Measurements from ENCODE around the gene VPS50. TPM values are rescaled to one million over a fixed set of nuclear protein-coding genes. Genes with fewer than 3 reads are reported as not detected.

VPS50 gene
- total and polyA plus RNA-seq, 4 donors = 4.0 to 18.2 (median 11.9) TPM

GRCh38 chr7:93265220-93265619 lies 33.1 kb downstream of the VPS50 start:
- TF ChIP-seq EGR1 (IDR thresholded peaks at IDR 0.05; ENCODE audit: low read depth in 2 of 2) = no peak
- TF ChIP-seq RXRA (IDR thresholded peaks at IDR 0.05) = no peak
- TF ChIP-seq TAF1 (conservative IDR thresholded peaks at IDR 0.05) = no peak
- peaks cover 2 to 8% (median 4%) of the 10 kb centered on the region in 4 donors for H3K36me3 ChIP-seq (ENCODE audit: control insufficient read depth in 4 of 4, insufficient read depth in 3 of 4, low read depth in 1 of 4, low read length in 3 of 4)
- WGBS = 92% methylated on average over 4 of the region's 4 CpGs

GRCh38 chr7:93279541-93279940 lies 47.4 kb downstream of the VPS50 start:
- Histone ChIP-seq H3K4me3 (ENCODE audit: low read depth in 1 of 3, low read length in 3 of 3) (no peak overlapping the region), H3K9ac (ENCODE audit: low read depth in 1 of 2, low read length in 2 of 2) (no peak overlapping the region), H3K9me3 (ENCODE audit: control insufficient read depth in 4 of 4, low read length in 3 of 4) (no peaks in the 10 kb centered on the region), H3K27me3 (ENCODE audit: control insufficient read depth in 4 of 4, insufficient read depth in 4 of 4, low read length in 3 of 4) (no peaks in the 10 kb centered on the region), H3K27ac (ENCODE audit: low read depth in 1 of 2, low read length in 2 of 2) (no peak overlapping the region), H3K4me1 (ENCODE audit: control insufficient read depth in 4 of 4, insufficient read depth in 4 of 4, low read length in 3 of 4) (no peaks in the 10 kb centered on the region), H3K36me3 (ENCODE audit: control insufficient read depth in 4 of 4, insufficient read depth in 3 of 4, low read depth in 1 of 4, low read length in 3 of 4) (peaks cover 2 to 16% (median 7%) of the 10 kb centered on the region in 4 donors)
- TF ChIP-seq YY1 (IDR thresholded peaks at IDR 0.05) (no peak), ATF3 (IDR thresholded peaks at IDR 0.05) (no peak), EGR1 (IDR thresholded peaks at IDR 0.05; ENCODE audit: low read depth in 2 of 2) (no peak), HNF4G (IDR thresholded peaks at IDR 0.05) (no peak), RAD21 (IDR thresholded peaks at IDR 0.05) (no peak), FOXA1 (IDR thresholded peaks at IDR 0.05) (no peak), GABPA (IDR thresholded peaks at IDR 0.05 in 1 of 2, conservative IDR thresholded peaks at IDR 0.05 in 1 of 2) (no peak), SP1 (IDR thresholded peaks at IDR 0.05) (no peak)
- no peak for DNase-seq (ENCODE audit: low spot score)
- 100% methylated on average over 1 of the region's 1 CpG for WGBS

More at GRCh38 chr7:93265220-93265619, 33.1 kb downstream of the VPS50 start:
- Histone ChIP-seq H3K27ac (ENCODE audit: low read depth in 1 of 2, low read length in 2 of 2) (no peak overlapping the region), H3K4me1 (ENCODE audit: control insufficient read depth in 4 of 4, insufficient read depth in 4 of 4, low read length in 3 of 4) (no peaks in the 10 kb centered on the region), H3K9ac (ENCODE audit: low read depth in 1 of 2, low read length in 2 of 2) (no peak overlapping the region), H3K9me3 (ENCODE audit: control insufficient read depth in 4 of 4, low read length in 3 of 4) (no peaks in the 10 kb centered on the region), H3K27me3 (ENCODE audit: control insufficient read depth in 4 of 4, insufficient read depth in 4 of 4, low read length in 3 of 4) (no peaks in the 10 kb centered on the region), H3K4me3 (ENCODE audit: low read depth in 1 of 3, low read length in 3 of 3) (no peak overlapping the region)
- DNase-seq (ENCODE audit: low spot score) = no peak

GRCh38 chr7:93284908-93285307 lies 52.7 kb downstream of the VPS50 start:
- Histone ChIP-seq H3K4me3 (ENCODE audit: low read depth in 1 of 3, low read length in 3 of 3) (no peak overlapping the region), H3K27ac (ENCODE audit: low read depth in 1 of 2, low read length in 2 of 2) (no peak overlapping the region), H3K36me3 (ENCODE audit: control insufficient read depth in 4 of 4, insufficient read depth in 3 of 4, low read depth in 1 of 4, low read length in 3 of 4) (peaks cover 0 to 5% (median 2%) of the 10 kb centered on the region in 4 donors), H3K27me3 (ENCODE audit: control insufficient read depth in 4 of 4, insufficient read depth in 4 of 4, low read length in 3 of 4) (no peaks in the 10 kb centered on the region), H3K4me1 (ENCODE audit: control insufficient read depth in 4 of 4, insufficient read depth in 4 of 4, low read length in 3 of 4) (no peaks in the 10 kb centered on the region), H3K9ac (ENCODE audit: low read depth in 1 of 2, low read length in 2 of 2) (no peak overlapping the region), H3K9me3 (ENCODE audit: control insufficient read depth in 4 of 4, low read length in 3 of 4) (no peaks in the 10 kb centered on the region)
- DNase-seq (ENCODE audit: low spot score) = no peak
- no peak for TF ChIP-seq HNF4A (conservative IDR thresholded peaks at IDR 0.05)
- TF ChIP-seq YY1 (IDR thresholded peaks at IDR 0.05) = no peak
- TF ChIP-seq NR2F2 (IDR thresholded peaks at IDR 0.05) = no peak
- no peak for TF ChIP-seq REST (IDR thresholded peaks at IDR 0.05)
- no peak for TF ChIP-seq ZBTB33 (IDR thresholded peaks at IDR 0.05)
- TF ChIP-seq FOXA2 (IDR thresholded peaks at IDR 0.05) = no peak
- no peak for TF ChIP-seq HNF4G (IDR thresholded peaks at IDR 0.05)
- no peak for TF ChIP-seq EGR1 (IDR thresholded peaks at IDR 0.05; ENCODE audit: low read depth in 2 of 2)
- no peak for TF ChIP-seq ATF3 (IDR thresholded peaks at IDR 0.05)
- 54% methylated on average over 1 of the region's 1 CpG for WGBS

Measured in liver (tissue), 9 donors.